Heart left ventricle (tissue), 13 donors: ENCODE measurements around the gene EYA4.

Source experiments
- POLR2A ChIP-seq, 2 donors: fragments of 450-650 bp; IDR thresholded peaks; one replicate each; pipeline ENCODE4 v1.6.1; 2017; ENCODE audit warnings: antibody characterized with exemption in 2 of 2, mild to moderate bottlenecking in 2 of 2, moderate library complexity in 2 of 2
- TF ChIP-seq, protein P1 (sequence below), 12 donors: fragments of 200-600 bp; sonication (generic) in 4 of 12; IDR thresholded peaks; one replicate each; pipeline versions ENCODE4 v1.5.0 to v1.8.0; 2018 to 2022; ENCODE audit warnings: antibody characterized with exemption in 12 of 12, mild to moderate bottlenecking in 5 of 12
- donor health status: ischemic (EF 13 %, LVEDD 7.1; RV severe dilation, severe dysfunction).
- donor health status: DM: no; HTN: yes; CAD: no.
- donor health status: DM: no; HTN: no; CAD: no.
- donor health status: ischemic (EF 25% LVEDD 6.9; RV normal size, moderate dysfunction).
- donor health status: ischemic (EF 25% LVEDD 5.7; RV mildly dilated, moderate dysfunction).
- donor health status: ischemic (EF 35%, LVEDD 5.7; RV mildly dilated, moderate dysfunction).
- donor health status: nonischemic (EF 11% LVEDD 7.7; RV severe dilation, severe dysfunction).
- donor health status: DM: yes; HTN: yes; CAD: no.
- donor health status: PGD.
- donor health status: ischemic (EF 29% LVEDD 5.4; RV normal size, mild dysfunction).
- donor health status: nonischemic (EF 23%, LVEDD 6.1; RV moderate dilation, normal function).

DNA sequence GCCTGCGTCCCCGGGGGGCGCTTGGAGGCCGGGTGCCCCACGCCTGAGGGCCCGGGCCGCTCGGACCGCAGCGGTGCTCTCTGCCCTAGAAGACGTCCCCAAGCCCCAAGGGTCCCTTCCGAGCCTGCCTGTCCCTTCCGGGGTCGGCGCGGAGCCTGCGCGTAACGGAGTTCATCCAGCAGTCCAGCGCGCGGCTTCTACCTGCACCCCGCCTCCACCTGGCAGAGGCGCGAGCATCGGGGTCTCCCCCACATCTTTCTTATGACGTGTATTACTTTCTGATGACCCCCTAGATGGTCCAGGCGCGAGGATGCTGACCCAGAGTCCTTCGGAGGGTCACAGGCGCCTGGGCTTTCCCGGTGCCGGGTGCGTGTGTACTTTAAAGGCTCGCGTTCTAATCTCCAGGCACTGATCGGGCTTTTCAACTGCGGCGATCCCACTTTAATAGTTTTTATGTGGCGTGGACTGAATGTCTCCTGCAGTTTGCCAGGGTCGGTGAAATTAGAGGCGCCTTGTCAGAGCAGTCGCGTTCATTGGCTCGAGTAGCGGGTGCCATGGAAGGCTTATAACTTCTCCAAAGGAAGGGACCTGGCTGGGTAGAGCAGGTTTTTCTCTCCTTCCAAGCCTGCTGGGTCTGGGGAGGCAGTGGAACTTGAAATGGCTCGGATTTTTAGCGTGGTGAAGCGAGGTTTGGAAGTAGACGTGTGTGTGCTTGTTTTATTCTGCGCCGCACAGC, 912 bp downstream of the EYA4 start:
- TF ChIP-seq, protein P1, sequence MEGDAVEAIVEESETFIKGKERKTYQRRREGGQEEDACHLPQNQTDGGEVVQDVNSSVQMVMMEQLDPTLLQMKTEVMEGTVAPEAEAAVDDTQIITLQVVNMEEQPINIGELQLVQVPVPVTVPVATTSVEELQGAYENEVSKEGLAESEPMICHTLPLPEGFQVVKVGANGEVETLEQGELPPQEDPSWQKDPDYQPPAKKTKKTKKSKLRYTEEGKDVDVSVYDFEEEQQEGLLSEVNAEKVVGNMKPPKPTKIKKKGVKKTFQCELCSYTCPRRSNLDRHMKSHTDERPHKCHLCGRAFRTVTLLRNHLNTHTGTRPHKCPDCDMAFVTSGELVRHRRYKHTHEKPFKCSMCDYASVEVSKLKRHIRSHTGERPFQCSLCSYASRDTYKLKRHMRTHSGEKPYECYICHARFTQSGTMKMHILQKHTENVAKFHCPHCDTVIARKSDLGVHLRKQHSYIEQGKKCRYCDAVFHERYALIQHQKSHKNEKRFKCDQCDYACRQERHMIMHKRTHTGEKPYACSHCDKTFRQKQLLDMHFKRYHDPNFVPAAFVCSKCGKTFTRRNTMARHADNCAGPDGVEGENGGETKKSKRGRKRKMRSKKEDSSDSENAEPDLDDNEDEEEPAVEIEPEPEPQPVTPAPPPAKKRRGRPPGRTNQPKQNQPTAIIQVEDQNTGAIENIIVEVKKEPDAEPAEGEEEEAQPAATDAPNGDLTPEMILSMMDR (IDR thresholded peaks at IDR 0.05) = no peak
- no peak for TF ChIP-seq POLR2A (IDR thresholded peaks at IDR 0.05)
